ENCODE data around the gene EYA3.

The EYA3 gene

DNA sequence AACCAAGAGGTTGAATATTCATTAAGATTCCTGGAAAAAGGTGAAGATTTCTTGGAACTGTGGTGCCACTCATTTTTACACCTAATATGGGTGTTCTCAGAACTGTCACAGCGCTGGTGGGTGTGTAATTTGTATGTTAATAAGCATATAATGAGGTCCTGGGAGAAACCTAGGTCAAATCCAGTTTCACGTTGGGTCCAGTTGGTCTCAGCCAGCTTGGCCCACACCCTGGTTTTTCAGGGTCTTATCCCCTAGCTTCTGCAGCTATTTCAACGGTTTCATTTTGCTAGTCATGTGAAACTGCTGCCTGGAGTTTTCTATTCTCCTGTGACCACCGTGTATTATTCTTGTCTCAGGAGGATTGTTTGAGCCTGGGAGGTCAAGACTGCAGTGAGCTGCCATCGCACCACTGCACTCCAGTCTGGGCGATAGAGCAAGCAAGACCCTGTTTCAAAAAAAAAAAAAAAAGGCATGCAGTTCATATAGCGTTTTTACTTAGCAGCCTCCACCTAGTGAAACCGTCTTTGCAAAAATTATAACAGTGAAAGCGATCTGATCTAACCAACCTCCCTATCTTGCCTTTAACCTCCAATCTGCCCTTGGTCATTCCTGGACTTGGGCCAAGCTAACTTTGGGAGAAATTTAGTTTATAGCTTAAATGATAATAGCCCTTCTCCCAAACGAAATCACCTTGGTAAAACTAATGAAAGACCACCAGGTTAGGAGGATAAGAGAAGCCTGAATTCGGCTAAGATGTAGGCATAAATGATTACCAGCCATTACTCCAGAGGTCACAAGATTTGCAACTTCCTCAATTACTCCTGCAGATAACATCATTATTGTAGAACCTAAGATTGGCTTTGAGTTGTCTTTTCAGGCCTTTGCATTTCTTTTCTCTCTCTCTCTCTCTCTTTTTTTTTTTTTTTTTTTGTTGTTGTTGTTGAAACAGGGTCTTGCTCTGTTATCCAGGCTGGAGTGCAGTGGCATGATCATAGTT, 44.1 kb upstream of the EYA3 start:
- H3K9ac ChIP-seq (ENCODE audit: insufficient read length, low read depth): no peak overlapping the region

DNA sequence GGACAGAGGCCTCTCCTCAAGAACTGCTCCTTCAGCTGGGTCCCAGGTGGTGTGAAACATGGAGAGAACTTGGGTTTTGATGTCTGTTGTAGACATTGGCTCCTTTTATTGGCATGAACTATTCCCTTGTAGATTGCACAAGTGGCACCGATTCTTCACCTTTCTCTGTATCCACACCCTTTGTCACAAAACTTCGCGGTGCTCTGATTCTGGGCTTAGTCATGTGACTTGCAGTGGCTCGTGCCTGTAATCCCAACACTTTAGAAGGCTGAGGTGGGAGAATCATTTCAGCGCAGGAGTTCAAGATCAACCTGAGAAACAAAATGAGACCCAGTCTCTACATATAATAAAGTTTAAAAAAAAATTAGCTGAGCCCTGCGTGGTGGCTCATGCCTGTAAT, 42.5 kb upstream of the EYA3 start:
- no peak overlapping the region for H3K9ac ChIP-seq (ENCODE audit: insufficient read length, low read depth)
- H3K27me3 ChIP-seq (ENCODE audit: insufficient read depth, insufficient read length): no peaks in the 10 kb centered on the region
- no peak for TF ChIP-seq YY1 (IDR thresholded peaks at IDR 0.05; ENCODE audit: insufficient read depth, insufficient read length)
- TF ChIP-seq ZNF274 (IDR thresholded peaks at IDR 0.05; ENCODE audit: low read depth, low read length): no peak
- no peak for TF ChIP-seq SUZ12 (IDR thresholded peaks at IDR 0.05; ENCODE audit: extremely low read depth, insufficient read depth, insufficient read length)
- peaks cover 9% of the 10 kb centered on the region; the same call in 1 of the 2 replicates for H3K9me3 ChIP-seq (ENCODE audit: insufficient read depth, low read length)
- no peak for DNase-seq (ENCODE audit: low read depth, low spot score)
- H3K4me3 ChIP-seq (ENCODE audit: insufficient read length, low read depth): no peak overlapping the region
- no peaks in the 10 kb centered on the region for H3K4me1 ChIP-seq (ENCODE audit: insufficient read depth, insufficient read length)
- no peaks in the 10 kb centered on the region for H3K36me3 ChIP-seq (ENCODE audit: insufficient read depth, insufficient read length, low read length)

More for the DNA sequence above, 44.1 kb upstream of the EYA3 start:
- H3K9me3 ChIP-seq (ENCODE audit: insufficient read depth, low read length): peaks cover 9% of the 10 kb centered on the region; the same call in 1 of the 2 replicates
- H3K4me3 ChIP-seq (ENCODE audit: insufficient read length, low read depth): no peak overlapping the region
- no peaks in the 10 kb centered on the region for H3K36me3 ChIP-seq (ENCODE audit: insufficient read depth, insufficient read length, low read length)
- TF ChIP-seq ZNF274 (IDR thresholded peaks at IDR 0.05; ENCODE audit: low read depth, low read length): no peak
- TF ChIP-seq YY1 (IDR thresholded peaks at IDR 0.05; ENCODE audit: insufficient read depth, insufficient read length): no peak
- no peak for TF ChIP-seq SUZ12 (IDR thresholded peaks at IDR 0.05; ENCODE audit: extremely low read depth, insufficient read depth, insufficient read length)
- DNase-seq (ENCODE audit: low read depth, low spot score): no peak
- H3K27me3 ChIP-seq (ENCODE audit: insufficient read depth, insufficient read length): no peaks in the 10 kb centered on the region
- H3K4me1 ChIP-seq (ENCODE audit: insufficient read depth, insufficient read length): no peaks in the 10 kb centered on the region

DNA sequence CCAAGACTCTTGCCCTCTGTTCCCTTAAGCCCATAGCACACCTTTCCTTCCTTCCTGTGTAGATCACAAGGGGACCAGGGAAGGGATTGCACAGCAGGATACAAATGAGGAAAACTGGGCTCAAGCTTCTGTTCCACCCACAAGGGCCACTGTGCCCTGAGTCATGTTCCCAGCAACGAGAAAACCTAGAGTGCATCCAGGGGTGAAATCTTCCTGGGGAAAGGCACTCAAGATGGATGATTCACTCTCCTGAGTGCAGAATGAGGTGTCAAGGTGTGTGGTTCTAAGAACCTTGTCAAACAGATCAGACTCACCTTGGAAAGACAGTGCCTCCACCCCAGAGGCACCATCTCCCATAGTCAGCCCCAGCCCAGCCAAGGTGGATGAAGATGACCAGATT, 40.7 kb upstream of the EYA3 start:
- TF ChIP-seq SUZ12 (IDR thresholded peaks at IDR 0.05; ENCODE audit: extremely low read depth, insufficient read depth, insufficient read length): no peak
- TF ChIP-seq YY1 (IDR thresholded peaks at IDR 0.05; ENCODE audit: insufficient read depth, insufficient read length): no peak
- no peak for TF ChIP-seq ZNF274 (IDR thresholded peaks at IDR 0.05; ENCODE audit: low read depth, low read length)
- DNase-seq (ENCODE audit: low read depth, low spot score): no peak
- Histone ChIP-seq H3K4me3 (ENCODE audit: insufficient read length, low read depth) (no peak overlapping the region), H3K9me3 (ENCODE audit: insufficient read depth, low read length) (peaks cover 9% of the 10 kb centered on the region; the same call in 1 of the 2 replicates), H3K4me1 (ENCODE audit: insufficient read depth, insufficient read length) (no peaks in the 10 kb centered on the region), H3K9ac (ENCODE audit: insufficient read length, low read depth) (no peak overlapping the region), H3K27me3 (ENCODE audit: insufficient read depth, insufficient read length) (no peaks in the 10 kb centered on the region), H3K36me3 (ENCODE audit: insufficient read depth, insufficient read length, low read length) (no peaks in the 10 kb centered on the region)

GRCh38 chr1:28127617-28128257, 39.3 kb upstream of the EYA3 start:
- no peak overlapping the region for H3K9ac ChIP-seq (ENCODE audit: insufficient read length, low read depth)
- H3K36me3 ChIP-seq (ENCODE audit: insufficient read depth, insufficient read length, low read length): no peaks in the 10 kb centered on the region
- no peak for TF ChIP-seq YY1 (IDR thresholded peaks at IDR 0.05; ENCODE audit: insufficient read depth, insufficient read length)
- TF ChIP-seq SUZ12 (IDR thresholded peaks at IDR 0.05; ENCODE audit: extremely low read depth, insufficient read depth, insufficient read length): no peak
- TF ChIP-seq ZNF274 (IDR thresholded peaks at IDR 0.05; ENCODE audit: low read depth, low read length): no peak
- no peak overlapping the region for H3K4me3 ChIP-seq (ENCODE audit: insufficient read length, low read depth)
- H3K9me3 ChIP-seq (ENCODE audit: insufficient read depth, low read length): no peaks in the 10 kb centered on the region
- no peaks in the 10 kb centered on the region for H3K27me3 ChIP-seq (ENCODE audit: insufficient read depth, insufficient read length)
- peaks cover 5% of the 10 kb centered on the region for H3K4me1 ChIP-seq (ENCODE audit: insufficient read depth, insufficient read length)
- no peak for DNase-seq (ENCODE audit: low read depth, low spot score)

GRCh38 chr1:28126783-28127490, 38.5 kb upstream of the EYA3 start:
- H3K9me3 ChIP-seq (ENCODE audit: insufficient read depth, low read length): no peaks in the 10 kb centered on the region
- H3K36me3 ChIP-seq (ENCODE audit: insufficient read depth, insufficient read length, low read length): no peaks in the 10 kb centered on the region
- H3K9ac ChIP-seq (ENCODE audit: insufficient read length, low read depth): no peak overlapping the region
- H3K4me1 ChIP-seq (ENCODE audit: insufficient read depth, insufficient read length): peaks cover 5% of the 10 kb centered on the region
- H3K4me3 ChIP-seq (ENCODE audit: insufficient read length, low read depth): no peak overlapping the region
- H3K27me3 ChIP-seq (ENCODE audit: insufficient read depth, insufficient read length): no peaks in the 10 kb centered on the region
- no peak for DNase-seq (ENCODE audit: low read depth, low spot score)
- TF ChIP-seq YY1 (IDR thresholded peaks at IDR 0.05; ENCODE audit: insufficient read depth, insufficient read length): no peak
- no peak for TF ChIP-seq ZNF274 (IDR thresholded peaks at IDR 0.05; ENCODE audit: low read depth, low read length)
- TF ChIP-seq SUZ12 (IDR thresholded peaks at IDR 0.05; ENCODE audit: extremely low read depth, insufficient read depth, insufficient read length): no peak

DNA sequence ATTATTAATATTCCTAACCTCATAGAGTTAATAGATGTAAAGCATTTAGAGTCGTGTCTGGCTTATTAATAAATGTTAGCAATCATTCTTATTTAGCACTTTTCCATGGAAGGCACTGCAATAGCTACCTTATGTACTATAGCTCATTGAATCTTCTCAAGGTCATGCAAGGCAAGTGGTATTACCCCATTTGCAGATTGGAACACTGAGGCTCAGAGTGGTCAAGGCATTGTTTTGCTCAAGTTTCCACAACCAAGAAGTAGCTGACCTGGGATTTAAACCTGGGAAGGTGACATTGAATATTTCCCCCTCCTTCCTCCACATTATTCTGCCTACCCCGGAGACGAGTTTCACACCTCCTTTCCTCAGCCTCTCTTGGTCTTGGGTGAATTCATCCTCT, 37.8 kb upstream of the EYA3 start:
- Histone ChIP-seq H3K4me1 (ENCODE audit: insufficient read depth, insufficient read length) (peaks cover 5% of the 10 kb centered on the region), H3K36me3 (ENCODE audit: insufficient read depth, insufficient read length, low read length) (no peaks in the 10 kb centered on the region), H3K9ac (ENCODE audit: insufficient read length, low read depth) (no peak overlapping the region), H3K4me3 (ENCODE audit: insufficient read length, low read depth) (no peak overlapping the region), H3K9me3 (ENCODE audit: insufficient read depth, low read length) (no peaks in the 10 kb centered on the region), H3K27me3 (ENCODE audit: insufficient read depth, insufficient read length) (no peaks in the 10 kb centered on the region)
- no peak for DNase-seq (ENCODE audit: low read depth, low spot score)
- TF ChIP-seq YY1 (IDR thresholded peaks at IDR 0.05; ENCODE audit: insufficient read depth, insufficient read length) (no peak), ZNF274 (IDR thresholded peaks at IDR 0.05; ENCODE audit: low read depth, low read length) (no peak), SUZ12 (IDR thresholded peaks at IDR 0.05; ENCODE audit: extremely low read depth, insufficient read depth, insufficient read length) (no peak)

Data from NT2/D1 (cell line).